ENCODE measurements around the gene FCHSD2.

FCHSD2 gene

DNA sequence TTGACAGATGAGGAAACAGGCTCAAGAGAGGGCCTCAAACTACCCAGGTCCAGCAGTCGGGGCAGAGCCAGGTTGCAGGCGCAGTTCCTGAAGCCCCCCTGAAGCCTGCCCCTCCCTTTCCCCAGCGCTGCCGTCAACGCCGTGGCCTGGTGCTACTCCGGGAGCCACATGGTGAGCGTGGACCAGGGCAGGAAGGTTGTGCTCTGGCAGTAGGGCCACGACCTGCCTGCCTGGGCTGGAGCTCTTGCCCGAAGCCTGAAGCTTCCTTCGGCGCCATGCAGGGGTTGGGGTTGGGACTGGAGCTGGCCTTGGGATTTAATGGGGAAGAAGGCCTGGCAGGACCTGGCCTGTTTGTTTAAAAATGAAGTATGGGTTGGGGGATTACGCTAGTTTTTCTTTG lies 312.9 kb downstream of the FCHSD2 start:
- TF ChIP-seq TAF1 (IDR thresholded peaks at IDR 0.05; ENCODE audit: borderline replicate concordance, insufficient read depth, low read length) = no peak
- TF ChIP-seq POLR2AphosphoS5 (IDR thresholded peaks at IDR 0.05; ENCODE audit: low read depth, low read length) = no peak
- TF ChIP-seq FOXP2 (optimal IDR thresholded peaks at IDR 0.05; ENCODE audit: borderline replicate concordance, extremely low read depth, extremely low read length, insufficient read depth) = no peak
- TF ChIP-seq REST (IDR thresholded peaks at IDR 0.05; ENCODE audit: insufficient read depth in 1 of 2, low read depth in 2 of 2, low read length in 2 of 2) = no peak
- no peak for TF ChIP-seq SIN3A (IDR thresholded peaks at IDR 0.05; ENCODE audit: borderline replicate concordance, insufficient read depth, low read length)

GRCh38 chr11:72828692-72829101 lies 313.4 kb downstream of the FCHSD2 start:
- no peak for TF ChIP-seq FOXP2 (optimal IDR thresholded peaks at IDR 0.05; ENCODE audit: borderline replicate concordance, extremely low read depth, extremely low read length, insufficient read depth)
- TF ChIP-seq REST (IDR thresholded peaks at IDR 0.05; ENCODE audit: insufficient read depth in 1 of 2, low read depth in 2 of 2, low read length in 2 of 2) = no peak
- TF ChIP-seq TAF1 (IDR thresholded peaks at IDR 0.05; ENCODE audit: borderline replicate concordance, insufficient read depth, low read length) = no peak
- no peak for TF ChIP-seq SIN3A (IDR thresholded peaks at IDR 0.05; ENCODE audit: borderline replicate concordance, insufficient read depth, low read length)
- TF ChIP-seq POLR2AphosphoS5 (IDR thresholded peaks at IDR 0.05; ENCODE audit: low read depth, low read length) = no peak

- TF ChIP-seq POLR2AphosphoS5 (IDR thresholded peaks at IDR 0.05; ENCODE audit: low read depth, low read length) (no peak), SIN3A (IDR thresholded peaks at IDR 0.05; ENCODE audit: borderline replicate concordance, insufficient read depth, low read length) (no peak)
Measured at GRCh38 chr11:72828081-72828567, 314.0 kb downstream of the FCHSD2 start.

DNA sequence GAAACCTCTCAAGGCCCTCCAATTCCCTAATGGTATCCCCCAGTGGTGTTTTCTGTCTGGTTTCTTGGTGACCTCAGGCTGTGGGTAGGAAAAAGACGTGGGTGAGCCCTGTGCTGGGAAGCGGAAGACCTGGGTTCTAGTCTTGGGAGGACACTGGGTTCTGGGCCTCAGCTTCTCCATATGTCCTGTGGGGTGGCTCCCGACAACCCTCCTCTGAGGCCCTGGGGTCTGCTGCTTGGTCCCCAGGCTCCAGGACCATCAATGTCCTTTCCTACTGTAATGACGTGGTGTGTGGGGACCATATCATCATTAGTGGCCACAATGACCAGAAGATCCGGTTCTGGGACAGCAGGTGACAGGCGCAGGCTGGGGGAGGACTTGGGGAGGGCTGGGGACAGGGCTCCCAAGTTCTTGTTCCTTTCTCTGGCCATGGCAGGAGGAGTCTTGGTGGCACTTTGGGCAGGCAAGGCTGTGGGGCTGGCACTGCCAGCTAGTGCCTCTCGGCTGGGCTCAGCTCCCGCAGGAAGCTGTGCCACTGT lies 315.1 kb downstream of the FCHSD2 start:
- TF ChIP-seq TAF1 (IDR thresholded peaks at IDR 0.05; ENCODE audit: borderline replicate concordance, insufficient read depth, low read length) (no peak), FOXP2 (optimal IDR thresholded peaks at IDR 0.05; ENCODE audit: borderline replicate concordance, extremely low read depth, extremely low read length, insufficient read depth) (no peak), REST (IDR thresholded peaks at IDR 0.05; ENCODE audit: insufficient read depth in 1 of 2, low read depth in 2 of 2, low read length in 2 of 2) (no peak), POLR2AphosphoS5 (IDR thresholded peaks at IDR 0.05; ENCODE audit: low read depth, low read length) (no peak), SIN3A (IDR thresholded peaks at IDR 0.05; ENCODE audit: borderline replicate concordance, insufficient read depth, low read length) (no peak)

DNA sequence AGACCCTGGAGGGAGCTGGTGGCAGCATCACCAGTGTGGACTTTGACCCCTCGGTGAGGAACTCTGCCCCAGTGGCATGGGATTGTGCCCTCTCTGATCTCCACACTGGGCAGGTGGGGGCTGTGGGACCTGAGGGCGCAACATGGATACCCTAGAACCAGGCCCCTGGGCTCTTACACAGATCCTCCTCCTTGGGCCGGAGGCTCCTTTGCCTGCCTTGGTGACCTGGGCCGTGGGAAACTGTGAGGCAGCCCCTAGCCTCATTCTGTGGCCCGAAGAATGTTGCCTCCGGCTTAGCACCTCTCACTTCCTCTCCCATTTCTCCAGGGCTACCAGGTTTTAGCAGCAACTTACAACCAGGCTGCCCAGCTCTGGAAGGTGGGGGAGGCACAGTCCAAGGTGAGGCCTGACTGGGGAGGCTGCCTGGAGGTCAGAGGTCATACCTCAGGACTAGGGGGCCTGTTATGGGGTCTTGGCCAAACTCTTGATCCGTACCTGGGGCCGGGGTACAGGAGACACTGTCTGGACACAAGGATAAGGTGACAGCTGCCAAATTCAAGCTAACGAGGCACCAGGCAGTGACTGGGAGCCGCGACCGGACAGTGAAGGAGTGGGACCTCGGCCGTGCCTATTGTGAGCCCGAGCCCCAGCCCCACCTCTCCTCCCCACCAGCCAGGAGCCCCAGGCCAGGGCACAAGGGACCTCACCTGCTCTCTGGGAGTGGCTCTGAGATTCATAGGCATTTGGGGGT lies 315.8 kb downstream of the FCHSD2 start:
- no peak for TF ChIP-seq REST (IDR thresholded peaks at IDR 0.05; ENCODE audit: insufficient read depth in 1 of 2, low read depth in 2 of 2, low read length in 2 of 2)
- TF ChIP-seq TAF1 (IDR thresholded peaks at IDR 0.05; ENCODE audit: borderline replicate concordance, insufficient read depth, low read length) = no peak
- TF ChIP-seq SIN3A (IDR thresholded peaks at IDR 0.05; ENCODE audit: borderline replicate concordance, insufficient read depth, low read length) = no peak
- TF ChIP-seq FOXP2 (optimal IDR thresholded peaks at IDR 0.05; ENCODE audit: borderline replicate concordance, extremely low read depth, extremely low read length, insufficient read depth) = no peak
- no peak for TF ChIP-seq POLR2AphosphoS5 (IDR thresholded peaks at IDR 0.05; ENCODE audit: low read depth, low read length)

Measured in PFSK-1 (cell line).